Activated naive CD4-positive, alpha-beta T cell treated with anti-CD3 and anti-CD28 coated beads, Interleukin-2, amount 50 U/mL, for 24 hours (primary cell): ENCODE measurements around the gene EIF2AK3.
"Not testable (repeated sequence)": the region's sequence is repeated elsewhere in the genome, so short reads cannot be mapped to it uniquely, and the experiment has no call there.

Experiments used
- H3K27ac Mint-ChIP-seq: one replicate; pipeline ENCODE4 v1.8.0; 2021; ENCODE audit warnings: mild to moderate bottlenecking, mixed read lengths
- H3K27me3 Mint-ChIP-seq: one replicate; pipeline ENCODE4 v1.8.0; 2021; ENCODE audit warnings: mixed read lengths
- H3K36me3 Mint-ChIP-seq: one replicate; pipeline ENCODE4 v1.8.0; 2021; ENCODE audit warnings: mixed read lengths
- H3K4me1 Mint-ChIP-seq: one replicate; pipeline ENCODE4 v1.8.0; 2021; ENCODE audit warnings: mixed read lengths
- H3K4me3 Mint-ChIP-seq: one replicate; pipeline ENCODE4 v1.8.0; 2021; ENCODE audit warnings: mild to moderate bottlenecking, mixed read lengths
- H3K9me3 Mint-ChIP-seq: one replicate; pipeline ENCODE4 v1.8.0; 2021; ENCODE audit warnings: mixed read lengths

The EIF2AK3 gene

DNA sequence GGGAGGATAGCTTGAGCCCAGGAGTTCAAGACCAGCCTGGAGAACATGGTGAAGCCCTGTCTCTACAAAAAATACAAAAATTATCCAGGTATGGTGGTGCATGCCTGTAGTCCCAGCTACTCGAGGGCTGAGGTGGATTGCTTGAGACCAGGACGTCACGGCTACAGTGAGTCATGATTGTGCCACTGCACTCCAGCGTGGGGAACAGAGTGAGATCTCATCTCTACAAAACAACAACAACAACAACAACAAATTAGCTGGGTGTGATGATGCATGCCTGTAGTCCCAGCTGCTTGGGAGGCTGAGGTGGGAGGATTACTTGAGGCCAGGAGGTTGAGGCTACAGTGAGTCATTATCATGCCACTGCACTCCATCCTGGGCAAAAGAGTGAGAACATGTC, 81.0 kb downstream of the EIF2AK3 start:
- H3K36me3 Mint-ChIP-seq, H3K27ac Mint-ChIP-seq, H3K4me1 Mint-ChIP-seq, H3K9me3 Mint-ChIP-seq, H3K27me3 Mint-ChIP-seq, H3K4me3 Mint-ChIP-seq: not testable (repeated sequence)

DNA sequence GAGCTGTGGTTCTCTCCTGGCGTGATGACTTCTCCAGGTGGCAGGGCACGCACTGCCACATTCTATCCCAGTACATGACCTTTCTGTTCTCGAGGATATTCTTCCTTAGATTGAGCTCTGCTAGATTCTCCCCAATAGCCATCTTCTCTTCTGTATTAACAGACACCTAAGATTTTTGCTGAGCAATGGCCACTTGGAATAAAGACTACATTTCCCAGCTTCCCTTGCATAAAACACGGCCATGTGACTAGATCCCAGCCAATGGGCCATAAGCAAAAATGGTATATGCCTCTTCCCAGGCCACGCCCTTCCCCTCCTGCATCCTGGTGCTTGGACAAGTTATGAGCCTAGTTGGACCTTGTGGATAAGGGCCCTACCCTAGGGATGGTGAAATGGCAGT, 82.1 kb downstream of the EIF2AK3 start:
- no peaks in the 10 kb centered on the region for H3K4me1 Mint-ChIP-seq
- no peak overlapping the region for H3K4me3 Mint-ChIP-seq
- peaks cover 4% of the 10 kb centered on the region for H3K36me3 Mint-ChIP-seq
- H3K9me3 Mint-ChIP-seq: peaks cover 4% of the 10 kb centered on the region
- H3K27ac Mint-ChIP-seq: no peak overlapping the region
- H3K27me3 Mint-ChIP-seq: peaks cover 5% of the 10 kb centered on the region

DNA sequence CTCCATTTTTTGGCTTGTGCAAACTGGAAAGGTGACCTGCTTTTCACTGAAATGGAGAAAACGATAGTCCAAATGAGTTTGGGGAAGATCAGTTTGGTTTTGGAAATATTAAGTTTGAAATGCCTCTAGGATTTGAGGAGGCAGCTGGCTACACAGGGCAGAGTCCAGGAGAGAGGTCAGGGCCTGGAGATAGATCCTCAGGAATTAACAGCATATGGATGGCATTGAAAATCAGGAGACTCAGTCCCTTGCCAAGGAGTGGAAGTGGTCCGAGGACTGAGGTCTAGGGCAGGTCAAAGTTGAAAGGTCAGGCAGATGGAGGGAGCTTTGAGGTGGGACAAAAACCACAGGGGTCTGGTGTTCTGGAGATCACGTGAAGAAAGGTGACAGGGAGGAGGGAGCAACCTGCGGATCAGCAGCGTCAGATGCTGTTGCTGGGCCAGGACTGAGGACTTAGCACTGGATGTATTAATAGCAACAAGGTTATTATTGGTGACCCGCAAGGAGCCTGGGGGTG, 83.7 kb downstream of the EIF2AK3 start:
- H3K36me3 Mint-ChIP-seq: peaks cover 4% of the 10 kb centered on the region
- peaks cover 1% of the 10 kb centered on the region for H3K27me3 Mint-ChIP-seq
- no peaks in the 10 kb centered on the region for H3K4me1 Mint-ChIP-seq
- peaks cover 4% of the 10 kb centered on the region for H3K9me3 Mint-ChIP-seq
- H3K4me3 Mint-ChIP-seq: no peak overlapping the region
- no peak overlapping the region for H3K27ac Mint-ChIP-seq

DNA sequence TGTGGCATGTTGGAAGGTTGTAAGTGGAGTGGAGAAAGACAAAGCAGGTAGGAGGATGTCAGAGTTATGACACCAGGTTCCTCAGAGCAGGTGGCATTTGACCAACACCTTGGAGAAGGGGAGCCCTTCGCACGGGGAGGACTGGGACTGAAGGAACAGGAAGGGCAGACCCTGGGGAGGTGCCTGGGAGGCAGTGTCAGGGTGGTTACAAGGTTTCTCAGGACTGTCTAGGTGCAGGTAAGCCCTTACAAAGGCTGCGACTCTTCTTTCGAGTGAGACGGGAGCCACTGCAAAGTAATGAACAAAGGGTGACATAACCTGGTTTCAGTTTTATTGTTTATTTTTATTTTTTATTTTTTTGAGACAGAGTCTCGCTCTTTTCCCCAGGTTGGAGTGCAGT, 84.6 kb downstream of the EIF2AK3 start:
- Mint-ChIP-seq H3K4me3 (no peak overlapping the region), H3K27ac (no peak overlapping the region), H3K4me1 (no peaks in the 10 kb centered on the region)

DNA sequence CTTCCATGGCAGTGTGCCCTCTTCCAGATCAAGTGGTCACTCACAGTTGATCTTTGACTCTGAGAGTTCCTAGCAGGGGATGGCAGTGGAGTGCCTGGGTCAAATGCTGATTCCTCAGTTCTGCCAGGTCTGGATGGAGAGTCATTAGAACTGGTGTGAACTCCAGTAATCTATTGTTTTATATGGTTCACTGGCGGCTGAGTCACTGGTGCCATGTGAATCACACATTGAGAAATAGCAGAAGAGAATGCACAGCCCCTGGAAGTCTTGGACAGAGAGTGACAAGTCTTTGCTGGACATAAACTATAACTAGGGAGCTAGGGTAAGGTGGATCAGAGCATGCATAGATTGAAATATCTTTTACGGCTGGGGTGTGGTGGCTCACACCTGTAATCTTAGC, 86.9 kb downstream of the EIF2AK3 start:
- Mint-ChIP-seq H3K4me1 (no peaks in the 10 kb centered on the region), H3K27me3 (peaks cover 1% of the 10 kb centered on the region), H3K36me3 (peaks cover 4% of the 10 kb centered on the region), H3K4me3 (no peak overlapping the region), H3K9me3 (peaks cover 4% of the 10 kb centered on the region), H3K27ac (no peak overlapping the region)

More for the DNA sequence above, 84.6 kb downstream of the EIF2AK3 start:
- Mint-ChIP-seq H3K36me3 (peaks cover 4% of the 10 kb centered on the region), H3K9me3 (peaks cover 4% of the 10 kb centered on the region), H3K27me3 (peaks cover 3% of the 10 kb centered on the region)

DNA sequence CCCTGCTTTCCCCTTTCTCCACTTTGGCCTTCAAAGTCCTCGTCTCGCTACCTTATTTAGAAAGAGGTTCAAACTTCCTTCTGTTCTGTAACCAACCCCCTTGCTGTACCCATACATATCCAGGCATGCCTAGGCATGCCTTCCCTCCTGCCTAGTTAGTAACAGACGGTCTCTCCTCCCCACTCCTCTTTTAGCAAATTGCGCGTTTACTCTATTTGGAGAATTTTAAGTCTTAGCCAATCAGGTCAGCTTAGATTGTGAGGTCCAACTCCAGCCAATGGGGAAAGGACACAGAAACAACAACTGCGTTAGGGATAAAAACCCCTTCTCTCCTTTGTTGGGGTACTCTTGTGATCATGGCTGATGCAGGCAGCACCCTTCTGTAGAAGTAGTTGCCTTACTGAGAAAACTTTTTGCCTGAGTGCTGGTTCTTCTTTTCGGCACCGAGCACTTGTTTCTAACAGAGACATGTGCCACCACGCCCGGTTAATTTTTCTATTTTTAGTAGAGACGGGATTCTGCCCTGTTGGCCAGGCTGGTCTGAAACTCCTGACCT, 88.8 kb downstream of the EIF2AK3 start:
- H3K9me3 Mint-ChIP-seq: peaks cover 4% of the 10 kb centered on the region
- no peak overlapping the region for H3K27ac Mint-ChIP-seq
- peaks cover 4% of the 10 kb centered on the region for H3K36me3 Mint-ChIP-seq
- no peak overlapping the region for H3K4me3 Mint-ChIP-seq
- no peaks in the 10 kb centered on the region for H3K4me1 Mint-ChIP-seq
- peaks cover 6% of the 10 kb centered on the region for H3K27me3 Mint-ChIP-seq

DNA sequence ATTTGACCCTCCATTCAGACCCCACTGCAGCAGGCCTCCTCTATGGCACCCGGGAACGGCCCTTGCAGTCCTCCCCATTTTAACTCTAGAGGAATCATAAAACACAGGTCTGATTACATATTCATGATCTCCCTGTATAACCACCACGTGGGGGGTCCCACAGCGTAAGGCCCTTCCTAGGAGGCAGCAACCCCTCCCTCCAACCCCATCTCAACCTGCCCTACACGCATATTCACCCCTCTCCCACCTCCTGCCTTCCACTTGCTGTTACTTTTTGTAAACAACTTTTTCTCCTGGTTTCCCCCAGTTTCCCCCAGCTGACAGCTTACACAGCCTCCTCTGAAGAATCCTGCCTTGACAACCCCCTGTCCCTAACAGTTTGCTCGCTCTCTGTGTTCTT, 89.6 kb downstream of the EIF2AK3 start:
- no peak overlapping the region for H3K27ac Mint-ChIP-seq
- peaks cover 4% of the 10 kb centered on the region for H3K36me3 Mint-ChIP-seq
- no peaks in the 10 kb centered on the region for H3K4me1 Mint-ChIP-seq
- H3K4me3 Mint-ChIP-seq: no peak overlapping the region
- H3K9me3 Mint-ChIP-seq: peaks cover 4% of the 10 kb centered on the region
- H3K27me3 Mint-ChIP-seq: peaks cover 6% of the 10 kb centered on the region

DNA sequence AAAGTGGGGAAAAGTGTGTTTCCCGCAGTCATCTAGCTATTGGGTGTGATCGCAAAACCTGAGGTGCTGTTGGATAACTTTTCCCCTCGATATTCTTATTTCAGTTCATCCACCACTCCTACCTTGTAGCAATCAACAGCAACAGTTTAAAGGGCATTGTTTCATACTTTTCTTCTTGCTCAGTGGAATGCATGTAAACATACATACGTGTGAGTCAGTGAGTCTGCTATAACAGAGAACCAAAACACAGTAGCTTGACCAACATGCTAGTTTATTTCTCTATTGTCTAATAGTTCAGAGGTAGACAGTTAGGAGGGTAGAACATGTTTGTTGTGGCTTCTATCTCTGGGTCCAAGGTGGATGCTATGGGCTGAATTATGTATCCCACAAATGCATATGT, 97.2 kb downstream of the EIF2AK3 start:
- Mint-ChIP-seq H3K4me1 (no peaks in the 10 kb centered on the region), H3K4me3 (no peak overlapping the region), H3K27me3 (peaks cover 8% of the 10 kb centered on the region), H3K27ac (no peak overlapping the region), H3K9me3 (no peaks in the 10 kb centered on the region), H3K36me3 (no peaks in the 10 kb centered on the region)

DNA sequence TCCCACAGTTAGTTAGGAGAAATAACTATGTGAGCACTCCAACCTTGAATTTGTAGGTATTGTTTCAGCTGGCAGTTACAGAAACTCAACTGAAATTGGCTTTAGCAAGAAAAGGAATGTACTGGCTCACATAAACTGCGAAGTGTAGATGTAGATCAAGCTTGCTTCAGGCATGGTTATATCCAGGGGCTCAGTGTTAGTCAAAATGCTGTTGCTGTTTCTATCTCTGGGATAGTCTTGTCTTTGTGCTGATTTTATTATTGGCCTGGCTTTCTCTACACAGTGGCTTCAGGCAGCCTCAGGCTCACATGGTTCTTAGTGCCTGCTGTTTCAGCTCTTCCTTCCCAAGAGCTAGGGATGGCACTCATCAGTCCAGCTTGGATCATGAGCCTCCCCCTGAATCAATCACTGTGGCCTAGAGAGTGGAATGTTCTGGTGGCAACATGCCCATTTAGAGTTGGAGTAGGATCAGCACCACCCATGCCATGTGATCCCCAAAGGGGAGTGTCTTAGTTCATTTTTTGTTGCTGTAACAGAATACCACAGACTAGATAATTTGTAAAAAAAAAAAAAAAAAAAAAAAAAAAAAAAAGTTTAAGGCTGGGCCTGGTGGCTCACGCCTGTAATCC, 105.7 kb downstream of the EIF2AK3 start:
- no peak overlapping the region for H3K27ac Mint-ChIP-seq
- H3K9me3 Mint-ChIP-seq: no peaks in the 10 kb centered on the region
- H3K36me3 Mint-ChIP-seq: no peaks in the 10 kb centered on the region
- H3K27me3 Mint-ChIP-seq: peaks cover 9% of the 10 kb centered on the region
- no peaks in the 10 kb centered on the region for H3K4me1 Mint-ChIP-seq
- no peak overlapping the region for H3K4me3 Mint-ChIP-seq

DNA sequence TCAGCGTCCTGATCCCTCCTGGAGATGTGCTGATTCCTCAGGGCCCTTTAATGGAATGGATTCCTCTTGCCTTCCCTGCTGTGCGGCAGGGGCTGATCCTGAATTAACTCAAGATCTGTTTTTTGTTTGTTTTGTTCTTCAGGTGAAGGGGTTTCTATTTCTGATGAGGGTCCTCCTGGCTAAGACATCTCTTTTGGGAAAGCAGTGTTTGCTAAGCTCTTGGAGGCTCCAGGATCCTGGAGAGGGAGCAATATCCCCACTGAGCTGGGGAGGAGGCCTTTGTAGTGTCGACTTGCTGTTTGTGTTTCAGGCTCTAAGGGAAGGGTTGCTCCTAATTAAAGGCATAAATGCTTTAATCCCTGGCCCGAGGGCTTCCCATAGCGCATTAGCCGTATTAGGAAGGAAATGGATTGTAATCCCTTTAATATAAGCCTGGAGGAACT, 109.5 kb downstream of the EIF2AK3 start:
- H3K36me3 Mint-ChIP-seq: no peaks in the 10 kb centered on the region
- peaks cover 12% of the 10 kb centered on the region for H3K27me3 Mint-ChIP-seq
- no peaks in the 10 kb centered on the region for H3K9me3 Mint-ChIP-seq
- no peak overlapping the region for H3K27ac Mint-ChIP-seq
- H3K4me1 Mint-ChIP-seq: no peaks in the 10 kb centered on the region
- H3K4me3 Mint-ChIP-seq: no peak overlapping the region
